ENCODE results near the gene KLHL4. TPM values are rescaled to one million over a fixed set of nuclear protein-coding genes. Genes with fewer than 3 reads are reported as not detected.
"Not testable (repeated sequence)": the region's sequence is repeated elsewhere in the genome, so short reads cannot be mapped to it uniquely, and the experiment has no call there.

The KLHL4 gene, protein sequence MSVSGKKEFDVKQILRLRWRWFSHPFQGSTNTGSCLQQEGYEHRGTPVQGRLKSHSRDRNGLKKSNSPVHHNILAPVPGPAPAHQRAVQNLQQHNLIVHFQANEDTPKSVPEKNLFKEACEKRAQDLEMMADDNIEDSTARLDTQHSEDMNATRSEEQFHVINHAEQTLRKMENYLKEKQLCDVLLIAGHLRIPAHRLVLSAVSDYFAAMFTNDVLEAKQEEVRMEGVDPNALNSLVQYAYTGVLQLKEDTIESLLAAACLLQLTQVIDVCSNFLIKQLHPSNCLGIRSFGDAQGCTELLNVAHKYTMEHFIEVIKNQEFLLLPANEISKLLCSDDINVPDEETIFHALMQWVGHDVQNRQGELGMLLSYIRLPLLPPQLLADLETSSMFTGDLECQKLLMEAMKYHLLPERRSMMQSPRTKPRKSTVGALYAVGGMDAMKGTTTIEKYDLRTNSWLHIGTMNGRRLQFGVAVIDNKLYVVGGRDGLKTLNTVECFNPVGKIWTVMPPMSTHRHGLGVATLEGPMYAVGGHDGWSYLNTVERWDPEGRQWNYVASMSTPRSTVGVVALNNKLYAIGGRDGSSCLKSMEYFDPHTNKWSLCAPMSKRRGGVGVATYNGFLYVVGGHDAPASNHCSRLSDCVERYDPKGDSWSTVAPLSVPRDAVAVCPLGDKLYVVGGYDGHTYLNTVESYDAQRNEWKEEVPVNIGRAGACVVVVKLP
- total RNA-seq = 1.9 TPM

DNA sequence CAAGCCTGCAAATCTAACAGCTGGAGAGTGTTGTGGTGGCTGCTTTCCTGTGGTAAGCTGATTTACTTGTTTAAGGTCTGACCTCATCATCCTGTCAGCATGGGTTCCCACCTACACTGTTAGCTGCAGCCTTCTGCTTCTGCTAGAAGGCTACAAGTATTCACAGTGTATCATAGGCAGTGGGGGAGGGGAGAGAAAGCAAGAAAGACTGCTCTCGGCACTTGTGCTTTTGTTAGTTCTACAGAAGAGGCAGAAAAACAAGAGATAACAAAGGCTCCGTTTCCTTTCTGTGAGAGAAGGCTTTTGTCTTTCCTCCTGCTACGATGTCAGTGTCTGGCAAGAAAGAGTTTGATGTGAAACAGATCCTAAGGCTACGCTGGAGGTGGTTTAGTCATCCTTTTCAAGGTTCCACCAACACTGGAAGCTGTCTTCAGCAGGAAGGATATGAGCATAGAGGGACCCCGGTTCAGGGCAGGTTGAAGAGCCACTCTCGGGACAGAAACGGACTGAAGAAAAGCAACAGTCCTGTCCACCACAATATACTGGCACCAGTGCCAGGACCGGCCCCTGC lies at the start of gene KLHL4:
Gene KLHL4, plus strand, starts transcription at position 232 of the 571 bp plus-strand sequence. Its CDS starts 92 bp downstream, at position 324.
- peak; percentile 16 for DNase-seq (ENCODE audit: low spot score)

DNA sequence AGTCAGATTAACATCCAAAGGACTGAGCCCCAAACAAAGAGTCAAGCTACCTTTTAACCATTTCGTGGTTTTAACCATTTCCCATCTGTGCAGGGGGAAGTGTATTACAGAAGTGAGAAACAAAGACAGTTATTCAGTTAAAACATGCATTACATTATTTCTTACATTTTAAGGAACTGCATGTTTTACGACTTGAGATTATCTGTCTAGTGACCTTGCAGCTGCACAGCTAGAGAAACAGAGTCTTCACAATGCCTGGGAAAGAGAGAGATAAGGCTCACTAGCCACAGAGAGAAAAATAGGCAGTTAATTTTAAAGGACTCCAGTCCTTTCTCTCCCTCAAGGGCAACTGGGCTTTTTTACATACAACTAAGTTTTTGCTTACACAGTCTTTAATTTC lies 48.7 kb upstream of the KLHL4 start:
- no peak for DNase-seq (ENCODE audit: low spot score)

DNA sequence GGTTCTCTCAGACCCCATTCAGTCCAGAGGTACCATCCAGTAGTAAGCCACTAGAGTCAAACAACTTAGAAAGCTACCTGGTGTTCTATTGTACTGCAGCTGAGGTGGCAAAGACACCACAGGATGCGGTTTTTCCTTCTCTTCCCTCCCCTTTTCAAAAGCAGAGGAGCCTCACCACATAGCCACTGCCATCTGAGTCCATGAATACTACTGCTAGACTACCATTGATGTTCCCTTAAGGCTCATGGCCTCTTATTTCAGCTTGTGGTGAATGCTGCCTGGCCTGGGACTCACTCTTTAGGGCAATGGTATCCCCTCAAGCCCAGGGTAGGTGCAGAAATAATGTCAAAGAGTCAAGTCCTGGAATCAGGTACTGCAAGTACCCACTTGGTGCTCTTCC lies 41.8 kb upstream of the KLHL4 start:
- DNase-seq (ENCODE audit: low spot score) = no peak

DNA sequence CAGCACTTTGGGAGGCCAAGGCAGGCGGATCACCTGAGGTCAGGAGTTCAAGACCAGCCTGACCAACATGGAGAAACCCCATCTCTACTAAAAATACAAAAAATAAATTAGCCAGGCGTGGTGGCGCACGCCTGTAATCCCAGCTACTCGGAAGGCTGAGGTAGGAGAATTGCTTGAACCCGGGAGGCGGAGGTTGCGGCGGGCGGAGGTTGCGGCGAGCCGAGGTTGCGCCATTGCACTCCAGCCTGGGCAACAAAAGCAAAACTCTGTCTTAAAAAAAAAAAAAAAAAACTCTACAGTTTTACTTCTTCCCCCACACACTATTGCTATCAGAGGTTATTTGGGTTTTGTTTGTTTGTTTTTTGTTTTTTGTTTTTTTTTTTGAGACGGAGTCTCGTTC lies 38.9 kb upstream of the KLHL4 start:
- DNase-seq (ENCODE audit: low spot score) = not testable (repeated sequence)

DNA sequence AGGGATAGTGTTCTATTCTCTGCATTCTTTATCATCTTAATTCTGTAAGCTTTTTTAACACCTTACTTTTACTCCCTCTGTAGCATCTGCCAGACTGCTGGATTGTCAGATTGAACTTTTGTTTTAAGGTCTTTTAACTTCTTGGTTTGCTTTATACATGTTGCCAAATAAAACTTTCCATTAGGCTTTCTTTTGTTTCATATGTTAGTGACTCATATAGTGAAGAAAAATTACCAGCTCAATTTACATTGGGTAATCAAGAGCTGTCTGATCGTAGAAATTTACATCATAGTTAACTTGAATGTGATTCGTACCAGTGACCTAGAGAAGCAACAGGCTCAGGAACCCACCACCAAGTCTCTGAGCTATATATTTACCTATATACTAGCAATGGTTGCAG lies 28.5 kb upstream of the KLHL4 start:
- no peak for DNase-seq (ENCODE audit: low spot score)

DNA sequence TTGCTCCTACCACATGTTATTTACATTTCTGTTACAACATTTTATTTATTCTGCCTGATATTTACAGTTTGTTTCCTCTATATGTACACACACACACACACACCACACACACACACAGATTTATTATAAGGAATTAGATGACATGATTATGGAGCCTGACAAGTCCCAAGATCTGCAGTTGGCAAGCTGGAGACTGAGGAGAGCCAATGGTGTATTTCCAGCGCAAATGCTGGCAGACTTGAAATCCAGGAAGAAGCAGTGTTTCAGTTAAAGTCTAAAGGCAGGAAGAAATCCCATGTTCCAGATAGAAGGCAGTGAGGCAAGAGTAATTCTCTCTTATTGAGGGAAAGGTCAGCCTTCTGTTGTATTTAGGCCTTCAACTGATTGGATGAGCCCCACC lies 1.8 kb upstream of the KLHL4 start:
- DNase-seq (ENCODE audit: low spot score) = no peak

DNA sequence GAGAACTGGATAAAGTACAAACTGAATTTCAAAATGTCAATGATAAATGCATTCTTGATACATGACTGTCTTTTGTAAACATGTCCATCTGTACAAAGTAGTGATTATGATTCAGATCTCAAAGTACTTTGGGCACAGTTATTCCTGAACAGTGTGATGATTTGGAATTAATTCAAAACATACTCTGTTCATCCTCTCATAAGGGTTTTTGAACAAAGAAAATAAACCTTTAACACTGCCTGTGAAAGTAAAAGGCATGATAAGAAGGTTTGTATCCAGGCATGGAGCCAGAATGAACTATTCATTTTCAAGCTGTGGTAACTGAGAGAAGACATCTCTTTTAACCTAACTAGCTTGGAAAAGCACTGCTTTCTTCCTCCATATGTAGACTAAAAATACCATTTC lies 883 bp upstream of the KLHL4 start:
- no peak for DNase-seq (ENCODE audit: low spot score)

DNA sequence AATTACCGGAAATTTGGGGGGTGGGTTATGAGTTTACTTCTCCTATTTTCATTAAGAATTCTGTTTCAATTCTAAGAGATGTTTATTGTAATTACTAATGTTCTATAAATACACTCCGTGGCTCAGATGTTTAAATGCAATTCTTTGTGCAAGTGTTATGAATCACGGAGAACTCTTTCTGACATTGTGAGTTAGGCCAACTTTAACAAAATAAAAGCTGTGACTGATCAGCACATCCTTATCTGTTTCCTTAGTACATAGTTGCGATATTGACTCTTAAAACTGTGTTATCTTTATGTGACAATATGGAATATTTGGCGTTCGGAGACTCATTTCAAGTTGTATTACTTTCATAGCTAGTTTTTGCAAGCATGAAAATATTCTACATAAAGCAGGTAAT lies 902 bp downstream of the KLHL4 start:
- no peak for DNase-seq (ENCODE audit: low spot score)

DNA sequence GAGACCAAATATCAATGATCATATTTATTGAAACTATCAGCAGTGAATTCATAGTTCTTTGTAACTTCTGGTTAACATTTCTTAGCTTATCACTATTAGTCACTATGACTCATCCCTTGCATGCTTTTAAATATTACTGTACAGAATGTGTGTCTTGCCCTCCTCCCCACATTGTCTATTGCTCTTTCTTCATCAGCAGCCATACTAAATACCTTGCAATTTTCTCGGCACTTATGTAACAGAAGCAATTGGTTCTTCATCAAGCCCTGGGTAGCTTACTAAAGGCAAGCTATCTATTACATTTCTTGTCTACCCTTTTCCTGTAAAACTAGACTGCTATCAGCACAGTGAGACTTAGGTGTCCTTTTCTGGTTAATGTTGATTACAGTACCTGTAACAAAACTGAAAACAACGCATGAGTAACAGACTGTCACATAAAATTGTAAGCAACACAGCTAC lies 8.2 kb downstream of the KLHL4 start:
- no peak for DNase-seq (ENCODE audit: low spot score)

DNA sequence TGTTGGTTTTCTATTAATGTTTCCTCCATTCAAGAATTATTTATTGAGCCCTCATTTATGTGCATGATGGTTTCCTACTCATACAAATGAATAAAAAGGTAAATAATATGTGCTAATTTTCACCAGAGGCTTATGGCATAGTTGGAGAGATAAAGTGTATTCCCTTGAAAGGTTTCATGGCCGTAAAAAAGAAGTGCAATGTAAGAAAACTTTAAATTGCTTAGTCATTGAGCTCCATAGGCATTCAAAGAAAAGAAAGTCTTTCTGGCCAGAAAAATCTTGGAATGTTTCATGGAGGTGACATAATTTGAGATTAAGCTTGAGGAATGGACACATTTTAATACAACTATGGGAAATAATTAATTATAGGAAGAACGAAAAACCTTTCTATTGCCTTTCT lies 8.7 kb downstream of the KLHL4 start:
- no peak for DNase-seq (ENCODE audit: low spot score)

DNA sequence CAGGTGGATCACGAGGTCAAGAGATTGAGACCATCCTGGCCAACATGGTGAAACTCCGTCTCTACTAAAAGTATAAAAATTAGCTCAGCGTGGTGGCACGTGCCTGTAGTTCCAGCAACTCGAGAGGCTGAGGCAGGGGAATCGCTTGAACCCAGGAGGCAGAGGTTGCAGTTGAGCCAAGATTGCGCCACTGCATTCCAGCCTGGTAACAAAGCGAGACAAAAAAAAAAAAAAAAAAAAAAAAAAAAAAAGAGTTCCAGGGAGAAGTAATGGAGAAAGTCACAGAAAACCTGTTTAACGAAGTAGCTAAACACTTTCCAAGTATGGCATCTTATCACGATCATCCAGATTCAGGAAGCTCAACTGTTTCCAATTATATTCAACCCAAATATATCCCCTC lies 10.9 kb downstream of the KLHL4 start:
- no peak for DNase-seq (ENCODE audit: low spot score)

DNA sequence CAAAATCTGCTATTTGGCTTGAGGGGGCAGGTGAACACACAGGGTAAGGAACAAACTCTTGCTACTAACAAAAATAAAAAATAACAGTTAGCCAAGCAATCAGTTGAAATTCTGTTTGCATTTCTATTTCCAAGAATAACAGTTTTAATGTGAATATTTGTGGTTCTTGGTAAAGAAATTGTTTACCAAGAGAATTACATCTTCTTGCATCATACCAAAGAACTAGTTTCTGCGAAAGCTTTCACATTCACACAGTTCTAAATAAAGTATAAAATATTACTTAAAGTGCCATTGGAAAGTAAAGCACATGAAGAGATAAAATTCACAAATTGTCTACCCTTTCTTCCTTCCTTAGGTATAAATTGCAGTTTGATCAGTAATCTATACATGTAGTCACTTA lies 54.4 kb downstream of the KLHL4 start:
- DNase-seq (ENCODE audit: low spot score) = no peak

DNA sequence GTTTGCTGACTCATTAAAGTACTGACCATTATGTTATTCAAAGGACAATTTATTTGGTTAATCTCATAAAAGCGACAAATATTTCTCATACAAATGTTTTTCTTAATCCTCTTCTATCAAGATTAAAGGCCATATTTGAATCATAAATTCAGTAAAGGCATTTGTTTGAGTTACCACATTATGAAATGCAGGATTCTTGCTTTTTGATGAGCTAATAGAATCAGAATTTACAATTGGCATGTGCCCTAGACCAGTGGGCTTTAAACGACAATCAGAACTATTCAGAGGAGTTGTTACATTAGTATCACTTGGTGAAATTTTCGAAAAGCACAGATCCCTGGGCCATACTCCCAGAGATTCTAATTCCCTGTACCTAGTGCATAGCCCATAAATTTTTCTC lies 55.3 kb downstream of the KLHL4 start:
- no peak for DNase-seq (ENCODE audit: low spot score)

DNA sequence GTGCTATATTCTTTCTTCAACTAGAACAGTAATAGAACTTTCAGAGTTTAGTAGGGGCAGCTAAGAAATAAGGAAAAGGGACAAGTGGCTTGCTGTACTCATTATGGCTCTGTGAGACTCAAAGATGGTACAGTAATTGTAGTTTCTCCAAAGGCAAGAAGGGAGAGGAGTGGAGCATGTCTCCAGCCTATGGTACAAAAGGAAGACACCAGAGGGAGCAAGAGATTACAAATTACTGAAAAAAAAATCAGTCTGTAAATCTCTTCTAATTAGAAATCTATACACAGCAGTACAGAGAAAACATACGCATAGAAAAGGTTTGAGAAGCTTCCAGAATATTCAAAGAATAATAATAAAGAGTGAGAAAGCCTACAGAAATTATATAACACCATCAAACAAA lies 61.4 kb downstream of the KLHL4 start:
- no peak for DNase-seq (ENCODE audit: low spot score)

DNA sequence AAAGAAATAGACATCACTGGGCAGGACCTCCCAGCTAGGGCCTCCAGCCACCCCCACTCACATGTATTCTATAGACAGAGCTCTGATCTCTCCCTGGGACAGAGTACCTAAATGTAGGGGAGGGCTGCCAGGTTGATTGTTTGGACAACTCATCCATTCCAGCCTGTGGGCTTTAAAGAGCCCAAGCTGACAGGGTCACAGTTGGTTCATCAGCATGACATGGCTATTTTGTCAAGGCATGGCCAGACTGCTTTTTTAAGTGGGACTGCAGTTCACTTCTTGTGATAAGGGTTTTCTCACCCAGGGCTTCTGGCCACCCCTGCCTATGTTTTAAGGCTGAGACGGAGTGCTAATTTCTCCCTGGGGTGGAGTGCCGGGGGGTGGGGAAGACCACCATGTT lies 63.3 kb downstream of the KLHL4 start:
- no peak for DNase-seq (ENCODE audit: low spot score)

DNA sequence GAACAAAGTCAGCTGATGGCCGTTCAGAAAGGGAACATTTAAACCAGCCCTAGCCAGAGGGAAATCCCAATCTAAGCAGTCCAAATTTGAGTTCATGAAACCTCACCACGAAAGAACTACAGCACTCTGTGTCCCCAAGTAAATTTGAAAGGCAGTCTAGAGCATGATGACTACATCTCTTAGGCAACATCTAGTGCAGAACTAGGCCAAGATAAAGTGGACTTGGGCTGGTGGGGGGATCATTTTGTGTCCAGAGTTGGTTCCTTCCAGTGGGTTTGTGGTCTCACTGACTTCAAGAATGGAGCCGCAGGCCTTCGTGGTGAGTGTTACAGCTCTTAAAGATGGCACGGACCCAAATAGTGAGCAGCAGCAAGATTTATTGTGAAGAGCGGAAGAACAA lies 64.9 kb downstream of the KLHL4 start:
- DNase-seq (ENCODE audit: low spot score) = no peak

DNA sequence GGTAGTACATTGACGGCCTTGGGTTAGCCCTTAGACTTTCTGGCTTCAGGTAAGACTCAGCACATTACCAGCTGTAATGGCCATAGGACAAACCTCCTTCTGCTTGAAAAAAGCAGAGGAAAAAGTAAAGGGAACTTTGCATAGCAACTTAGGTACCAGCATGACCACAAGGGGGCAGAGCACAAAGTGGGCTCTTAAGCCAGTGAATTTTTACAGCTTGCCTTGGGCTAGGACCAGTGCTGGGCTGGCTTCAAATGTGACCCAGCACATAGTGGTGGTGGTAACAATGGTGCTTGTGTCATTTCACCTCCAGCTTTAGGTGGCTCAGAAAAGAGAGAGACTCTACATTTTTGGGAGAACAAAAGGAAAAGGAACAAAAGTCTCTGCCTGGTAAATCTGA lies 66.1 kb downstream of the KLHL4 start:
- DNase-seq (ENCODE audit: low spot score) = peak; percentile 12

DNA sequence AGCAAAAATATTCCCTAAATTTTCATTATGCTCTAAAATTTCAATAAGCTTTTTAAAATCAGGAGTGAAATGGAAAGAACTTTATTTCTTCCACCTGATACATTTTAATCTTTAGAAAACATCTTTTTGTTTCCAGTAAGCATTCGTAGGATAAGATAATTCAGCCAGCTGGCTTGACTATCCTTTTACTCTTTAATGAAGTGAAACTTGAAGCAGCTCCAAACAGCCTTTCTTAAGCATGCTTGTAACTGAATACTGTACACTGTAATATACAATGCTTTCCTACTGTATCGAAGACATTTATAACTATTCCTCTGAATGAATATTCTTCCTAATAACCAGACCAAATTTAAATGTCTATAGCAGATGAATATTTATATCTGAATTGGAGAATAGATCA lies 98.8 kb downstream of the KLHL4 start:
- no peak for DNase-seq (ENCODE audit: low spot score)

DNA sequence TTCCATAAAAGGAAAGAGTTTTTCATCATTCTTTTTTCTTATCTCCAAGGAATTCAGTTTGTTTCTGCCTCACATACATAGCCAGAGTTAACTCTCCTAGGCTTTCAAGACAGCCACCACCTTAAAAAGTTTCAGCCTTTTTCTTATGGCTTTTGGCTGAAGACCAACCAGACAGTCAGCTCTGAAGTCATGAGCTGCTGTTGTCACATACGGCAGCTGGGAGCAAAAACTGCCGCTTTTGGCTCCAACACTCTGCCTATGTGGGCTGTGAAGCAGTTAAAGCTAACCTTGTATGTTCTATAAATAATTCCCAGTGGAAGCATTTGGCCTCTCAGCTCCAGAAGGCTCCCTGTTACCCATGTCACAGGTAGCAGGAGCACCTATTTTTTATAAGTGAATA lies 104.1 kb downstream of the KLHL4 start:
- DNase-seq (ENCODE audit: low spot score) = no peak

DNA sequence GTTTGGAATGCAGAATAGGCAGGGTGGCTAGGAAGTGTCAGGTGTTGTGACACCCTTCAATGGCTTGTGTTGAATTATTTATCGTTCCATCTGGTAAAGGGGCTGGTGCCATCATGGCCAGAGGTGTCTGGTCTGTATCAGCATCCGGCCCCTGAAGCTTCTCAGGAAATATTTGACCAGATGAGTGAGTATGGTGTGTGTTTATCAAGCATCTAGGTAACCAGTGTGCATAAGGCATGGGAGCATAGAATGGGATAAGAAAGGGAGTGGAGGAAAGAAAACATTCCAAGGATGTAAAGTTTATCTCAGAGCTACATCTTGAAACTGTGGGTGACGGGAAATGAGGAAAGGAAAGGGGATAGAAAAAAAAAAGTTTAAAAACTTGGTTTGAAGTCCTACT lies 109.4 kb downstream of the KLHL4 start:
- no peak for DNase-seq (ENCODE audit: low spot score)

DNA sequence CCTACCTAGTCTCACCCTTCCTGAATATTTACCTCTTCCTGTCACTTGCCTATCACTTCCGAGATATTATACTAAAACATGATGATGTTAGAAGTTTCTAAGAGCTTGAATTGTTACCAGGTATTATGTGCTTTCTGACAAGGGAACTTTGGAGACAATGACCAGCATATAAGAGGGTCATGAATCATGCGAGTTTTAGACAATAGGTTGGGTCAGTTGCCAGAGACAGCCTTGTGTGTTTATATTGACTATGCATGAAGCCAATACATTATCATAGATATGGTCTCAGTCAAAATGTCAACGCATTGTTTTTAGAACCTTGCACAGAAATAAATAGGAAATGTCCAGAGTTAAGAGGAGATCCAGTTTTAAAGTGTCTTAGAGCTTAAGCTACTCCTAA lies 116.8 kb downstream of the KLHL4 start:
- no peak for DNase-seq (ENCODE audit: low spot score)

DNA sequence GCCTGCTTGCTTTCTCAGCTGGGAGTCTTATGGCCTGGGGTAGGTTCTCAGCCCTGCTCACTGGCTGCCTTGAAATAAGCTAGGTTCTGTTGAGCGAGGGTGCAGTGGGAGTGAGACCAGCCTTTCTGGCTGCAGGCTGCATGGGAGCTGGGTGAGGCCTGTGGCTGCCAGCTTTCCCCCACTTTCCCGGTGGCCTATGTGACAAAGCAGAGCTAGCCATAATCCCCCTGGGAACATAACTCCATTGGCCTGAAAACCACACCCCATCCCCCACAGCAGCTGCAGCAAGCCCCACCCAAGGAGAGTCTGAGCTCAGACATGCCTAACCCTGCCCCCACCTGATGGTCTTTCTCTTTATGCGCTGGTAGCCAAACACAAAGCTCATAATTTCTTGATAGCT lies 118.9 kb downstream of the KLHL4 start:
- no peak for DNase-seq (ENCODE audit: low spot score)

DNA sequence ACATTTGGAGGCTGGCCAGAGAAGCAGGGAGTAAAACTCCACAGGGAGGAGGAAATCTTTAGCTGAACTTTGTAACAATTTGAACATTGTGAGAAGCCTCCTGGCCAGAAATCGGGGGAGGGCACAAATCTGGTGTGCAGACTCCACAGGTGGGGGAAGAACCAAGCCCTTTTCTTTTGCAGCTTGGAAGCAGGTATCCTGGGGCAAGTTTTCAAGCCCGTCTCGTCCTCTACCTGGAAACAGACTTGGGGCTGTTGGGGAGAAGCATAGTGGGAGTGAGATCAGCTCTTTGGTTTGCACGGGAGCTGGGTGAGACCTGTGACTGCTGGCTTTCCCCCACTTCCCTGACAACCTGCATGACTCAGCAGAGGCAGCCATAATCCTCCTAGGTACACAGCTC lies 123.8 kb downstream of the KLHL4 start:
- DNase-seq (ENCODE audit: low spot score) = not testable (repeated sequence)
